Calu3 (cell line): ENCODE results near the gene OPCML. TPM values are rescaled to one million over a fixed set of nuclear protein-coding genes. Genes with fewer than 3 reads are reported as not detected.

Experiments used
- BruUV-seq: library from RNA; stranded (reverse); fragments of 400-500 nt; replicated peaks from 2 replicates; lab custom pipeline; 2021; lab: Mats Ljungman, UMichigan
- CTCF ChIA-PET: fragments of 300-600 bp; sonication (Branson Sonifier 250); formaldehyde crosslinking; loops from one replicate; lab custom pipeline; 2022; ENCODE audit warnings: antibody characterized with exemption; lab: Charles Lee
- DNase-seq: peaks from one replicate; pipeline ENCODE4 v3.0.0; 2022
- H3K27ac Mint-ChIP-seq: one replicate; pipeline ENCODE4 v1.8.0; 2022; ENCODE audit warnings: mixed read lengths; ENCODE audit not compliant: unreplicated experiment
- H3K27me3 Mint-ChIP-seq: one replicate; pipeline ENCODE4 v1.8.0; 2022; ENCODE audit warnings: mixed read lengths; ENCODE audit not compliant: unreplicated experiment
- H3K36me3 Mint-ChIP-seq: one replicate; pipeline ENCODE4 v1.8.0; 2022; ENCODE audit warnings: mild to moderate bottlenecking, moderate library complexity, mixed read lengths; ENCODE audit not compliant: insufficient read depth, unreplicated experiment
- H3K4me1 Mint-ChIP-seq: one replicate; pipeline ENCODE4 v1.8.0; 2022; ENCODE audit warnings: mild to moderate bottlenecking, low read depth, mixed read lengths; ENCODE audit not compliant: unreplicated experiment
- H3K4me3 Mint-ChIP-seq: one replicate; pipeline ENCODE4 v1.8.0; 2022; ENCODE audit warnings: mild to moderate bottlenecking, low read depth, moderate library complexity, mixed read lengths; ENCODE audit not compliant: unreplicated experiment
- H3K9me3 Mint-ChIP-seq: one replicate; pipeline ENCODE4 v1.8.0; 2022; ENCODE audit warnings: low read depth, mixed read lengths; ENCODE audit not compliant: unreplicated experiment
- intact Hi-C: fragments of 100-400 bp; cut with micrococcal nuclease; formaldehyde crosslinking; loops from one replicate; pipeline ENCODE4 v1.10.0; 2022; ENCODE audit not compliant: unreplicated experiment
- total RNA-seq: library from RNA; stranded (reverse); gene quantifications from 2 replicates; pipeline ENCODE4 v1.2.3, GENCODE V29; 2022
- TF ChIP-seq, protein P1 (sequence below): fragments of 200-600 bp; IDR thresholded peaks from one replicate; pipeline ENCODE4 v1.8.0; 2022; ENCODE audit warnings: antibody characterized with exemption; ENCODE audit not compliant: unreplicated experiment

The OPCML gene
- total RNA-seq, 1 experiment from 2014 or later: not detected

DNA sequence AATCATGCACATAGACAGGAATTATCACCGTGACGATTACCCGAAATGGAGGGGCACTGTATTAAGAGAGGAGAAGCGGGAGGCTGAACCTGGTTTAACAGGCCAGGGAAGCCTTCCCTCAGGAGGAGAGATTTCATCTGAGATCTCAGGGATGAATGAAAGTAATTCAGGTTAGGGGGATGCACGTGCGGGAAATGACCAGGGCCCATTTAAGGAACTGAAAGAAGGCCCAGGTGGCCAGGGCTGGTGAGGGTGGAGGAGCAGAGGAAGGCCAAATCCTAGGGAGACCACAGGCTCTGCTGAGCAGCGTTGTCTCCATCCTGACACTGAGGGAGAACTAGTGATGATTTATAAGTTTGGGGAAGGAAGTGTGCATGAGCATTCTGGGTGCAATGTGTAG, 16.3 kb upstream of the OPCML start:
- BruUV-seq: no TSS peak
- Mint-ChIP-seq H3K27me3 (no peaks in the 10 kb centered on the region), H3K4me1 (no peaks in the 10 kb centered on the region), H3K9me3 (peaks cover 8% of the 10 kb centered on the region), H3K36me3 (no peaks in the 10 kb centered on the region), H3K4me3 (no peak overlapping the region), H3K27ac (no peak overlapping the region)
- TF ChIP-seq, protein P1, sequence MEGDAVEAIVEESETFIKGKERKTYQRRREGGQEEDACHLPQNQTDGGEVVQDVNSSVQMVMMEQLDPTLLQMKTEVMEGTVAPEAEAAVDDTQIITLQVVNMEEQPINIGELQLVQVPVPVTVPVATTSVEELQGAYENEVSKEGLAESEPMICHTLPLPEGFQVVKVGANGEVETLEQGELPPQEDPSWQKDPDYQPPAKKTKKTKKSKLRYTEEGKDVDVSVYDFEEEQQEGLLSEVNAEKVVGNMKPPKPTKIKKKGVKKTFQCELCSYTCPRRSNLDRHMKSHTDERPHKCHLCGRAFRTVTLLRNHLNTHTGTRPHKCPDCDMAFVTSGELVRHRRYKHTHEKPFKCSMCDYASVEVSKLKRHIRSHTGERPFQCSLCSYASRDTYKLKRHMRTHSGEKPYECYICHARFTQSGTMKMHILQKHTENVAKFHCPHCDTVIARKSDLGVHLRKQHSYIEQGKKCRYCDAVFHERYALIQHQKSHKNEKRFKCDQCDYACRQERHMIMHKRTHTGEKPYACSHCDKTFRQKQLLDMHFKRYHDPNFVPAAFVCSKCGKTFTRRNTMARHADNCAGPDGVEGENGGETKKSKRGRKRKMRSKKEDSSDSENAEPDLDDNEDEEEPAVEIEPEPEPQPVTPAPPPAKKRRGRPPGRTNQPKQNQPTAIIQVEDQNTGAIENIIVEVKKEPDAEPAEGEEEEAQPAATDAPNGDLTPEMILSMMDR: no peak
- intact Hi-C loops: no loop called here
- CTCF ChIA-PET: no interaction called here
- DNase-seq: no peak

- CTCF ChIA-PET: no interaction called here
- H3K4me1 Mint-ChIP-seq: no peaks in the 10 kb centered on the region
- H3K4me3 Mint-ChIP-seq: no peak overlapping the region
- peaks cover 6% of the 10 kb centered on the region for H3K9me3 Mint-ChIP-seq
- no peak for DNase-seq
- no peaks in the 10 kb centered on the region for H3K36me3 Mint-ChIP-seq
- no peak overlapping the region for H3K27ac Mint-ChIP-seq
- TF ChIP-seq, protein P1: no peak
- intact Hi-C loops: no loop called here
- H3K27me3 Mint-ChIP-seq: no peaks in the 10 kb centered on the region
- no TSS peak for BruUV-seq
These were observed 15.7 kb upstream of the OPCML start for GRCh38 chr11:133547808-133548494.

DNA sequence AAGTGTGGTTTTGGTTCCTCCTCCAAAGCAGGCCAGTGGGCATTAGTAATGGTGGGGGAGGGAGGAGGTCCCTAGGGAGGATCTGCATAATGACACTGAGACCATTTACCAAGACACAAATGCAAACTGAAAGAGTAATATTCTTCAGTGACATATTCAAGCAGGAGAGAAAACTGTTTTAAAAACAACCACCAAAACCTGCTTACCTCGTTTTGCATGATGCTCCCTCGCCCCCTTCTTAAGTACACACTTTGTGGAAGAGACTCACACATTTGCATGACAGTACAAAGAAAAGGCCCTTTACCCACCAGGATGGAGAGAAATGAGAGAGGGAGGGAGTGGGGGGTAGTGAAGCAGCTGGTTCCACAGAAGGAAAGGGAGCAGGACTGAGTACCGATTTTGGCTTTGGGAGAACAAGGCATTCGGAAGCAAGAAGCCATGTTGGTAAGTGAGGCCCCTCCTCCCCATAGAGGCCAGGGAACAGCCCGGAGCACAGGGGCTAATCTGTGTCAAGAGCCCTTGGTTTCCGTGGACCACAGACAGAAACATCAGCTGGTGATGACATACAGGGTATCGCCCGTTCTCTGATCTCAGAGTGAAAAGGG, 13.0 kb upstream of the OPCML start:
- no peak overlapping the region for H3K4me3 Mint-ChIP-seq
- peaks cover 14% of the 10 kb centered on the region for H3K9me3 Mint-ChIP-seq
- H3K4me1 Mint-ChIP-seq: no peaks in the 10 kb centered on the region
- intact Hi-C loops: no loop called here
- no peak overlapping the region for H3K27ac Mint-ChIP-seq
- no peaks in the 10 kb centered on the region for H3K36me3 Mint-ChIP-seq
- TF ChIP-seq, protein P1: no peak
- DNase-seq: no peak
- no peaks in the 10 kb centered on the region for H3K27me3 Mint-ChIP-seq
- CTCF ChIA-PET: no interaction called here
- BruUV-seq: no TSS peak

GRCh38 chr11:133541720-133542095, 9.4 kb upstream of the OPCML start:
- Mint-ChIP-seq H3K36me3 (no peaks in the 10 kb centered on the region), H3K4me3 (no peak overlapping the region), H3K4me1 (no peaks in the 10 kb centered on the region), H3K27ac (no peak overlapping the region), H3K9me3 (peaks cover 20% of the 10 kb centered on the region), H3K27me3 (no peaks in the 10 kb centered on the region)
- TF ChIP-seq, protein P1: no peak
- intact Hi-C loops: no loop called here
- CTCF ChIA-PET: no interaction called here
- DNase-seq: no peak
- BruUV-seq: no TSS peak
